ENCODE data around the gene ADAMTS2.

DNA sequence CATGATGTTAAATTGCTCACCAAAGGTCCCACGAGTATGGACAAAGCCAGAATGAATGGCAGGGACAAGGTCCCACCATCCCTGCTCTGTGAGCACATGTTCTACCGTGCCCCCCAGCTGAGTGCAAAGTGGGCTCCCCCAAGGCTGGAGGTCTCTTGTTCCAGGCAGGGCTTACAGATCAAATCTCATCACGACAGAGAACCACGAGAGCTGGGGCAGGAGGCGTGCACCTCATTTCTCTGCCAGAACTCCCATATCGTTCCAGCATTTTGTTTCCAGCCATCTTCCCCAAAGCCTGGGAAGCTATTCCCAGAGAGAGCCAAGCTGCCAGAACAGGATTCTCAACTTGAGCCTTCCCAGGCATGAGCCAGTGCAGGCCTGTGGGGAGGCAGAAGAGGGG lies 176.6 kb downstream of the ADAMTS2 start:
- TF ChIP-seq, protein P1, sequence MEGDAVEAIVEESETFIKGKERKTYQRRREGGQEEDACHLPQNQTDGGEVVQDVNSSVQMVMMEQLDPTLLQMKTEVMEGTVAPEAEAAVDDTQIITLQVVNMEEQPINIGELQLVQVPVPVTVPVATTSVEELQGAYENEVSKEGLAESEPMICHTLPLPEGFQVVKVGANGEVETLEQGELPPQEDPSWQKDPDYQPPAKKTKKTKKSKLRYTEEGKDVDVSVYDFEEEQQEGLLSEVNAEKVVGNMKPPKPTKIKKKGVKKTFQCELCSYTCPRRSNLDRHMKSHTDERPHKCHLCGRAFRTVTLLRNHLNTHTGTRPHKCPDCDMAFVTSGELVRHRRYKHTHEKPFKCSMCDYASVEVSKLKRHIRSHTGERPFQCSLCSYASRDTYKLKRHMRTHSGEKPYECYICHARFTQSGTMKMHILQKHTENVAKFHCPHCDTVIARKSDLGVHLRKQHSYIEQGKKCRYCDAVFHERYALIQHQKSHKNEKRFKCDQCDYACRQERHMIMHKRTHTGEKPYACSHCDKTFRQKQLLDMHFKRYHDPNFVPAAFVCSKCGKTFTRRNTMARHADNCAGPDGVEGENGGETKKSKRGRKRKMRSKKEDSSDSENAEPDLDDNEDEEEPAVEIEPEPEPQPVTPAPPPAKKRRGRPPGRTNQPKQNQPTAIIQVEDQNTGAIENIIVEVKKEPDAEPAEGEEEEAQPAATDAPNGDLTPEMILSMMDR (IDR thresholded peaks at IDR 0.05; ENCODE audit: low read length) = no peak
- no peak for TF ChIP-seq EZH2 (IDR thresholded peaks at IDR 0.05; ENCODE audit: borderline replicate concordance, low read length)

Data from OCI-LY1 (cell line).